Activated B cell treated with CpG ODN at 0.5 μM for 24 hours (primary cell): Measurements from ENCODE around the gene PRKAG2. TPM values are rescaled to one million over a fixed set of nuclear protein-coding genes. Genes with fewer than 3 reads are reported as not detected.

ENCODE experiments used
- ATAC-seq: fragments of 200-7000 bp; cut with Tn5 transposase; one replicate; pipeline ENCODE4 v1.10.0; 2021; ENCODE audit warnings: low read depth, mild to moderate bottlenecking, moderate library complexity
- CTCF ChIA-PET: fragments of 350-600 bp; sonication (Branson Sonifier 250); formaldehyde crosslinking; loops from one replicate; lab custom pipeline; 2021; ENCODE audit warnings: antibody characterized with exemption; lab: Charles Lee
- POLR2A ChIA-PET: fragments of 350-600 bp; sonication (Branson Sonifier 250); formaldehyde crosslinking; loops from one replicate; lab custom pipeline; 2021; ENCODE audit warnings: antibody characterized with exemption; lab: Charles Lee
- DNase-seq: peaks from one replicate; pipeline ENCODE4 v3.0.0; 2022
- H3K27ac Mint-ChIP-seq: one replicate; pipeline ENCODE4 v1.8.0; 2020; ENCODE audit warnings: mixed read lengths
- H3K27me3 Mint-ChIP-seq: one replicate; pipeline ENCODE4 v1.8.0; 2021; ENCODE audit warnings: mixed read lengths
- H3K36me3 Mint-ChIP-seq: one replicate; pipeline ENCODE4 v1.8.0; 2021; ENCODE audit warnings: low read depth, mixed read lengths
- H3K4me1 Mint-ChIP-seq: one replicate; pipeline ENCODE4 v1.8.0; 2021; ENCODE audit warnings: mixed read lengths
- H3K4me3 Mint-ChIP-seq: one replicate; pipeline ENCODE4 v1.8.0; 2020; ENCODE audit warnings: mild to moderate bottlenecking, mixed read lengths
- H3K9me3 Mint-ChIP-seq: one replicate; pipeline ENCODE4 v1.8.0; 2020; ENCODE audit warnings: mixed read lengths
- CTCF ChIP-seq: fragments of 200-600 bp; IDR thresholded peaks from one replicate; pipeline ENCODE4 v1.8.0; 2022; ENCODE audit warnings: antibody characterized with exemption, mild to moderate bottlenecking
- intact Hi-C: fragments of 100-400 bp; cut with micrococcal nuclease; formaldehyde crosslinking; loops from one replicate; pipeline ENCODE4 v1.15.1; 2024
- total RNA-seq: library from RNA; stranded (reverse); gene quantifications from 2 replicates; pipeline ENCODE4 v1.2.3, GENCODE V29; 2022

Gene PRKAG2
- total RNA-seq, 1 donor from 2014 or later, result 19.7 TPM

- Mint-ChIP-seq H3K4me3 (no peak overlapping the region), H3K27ac (no peak overlapping the region), H3K4me1 (peaks cover 11% of the 10 kb centered on the region), H3K36me3 (peaks cover 23% of the 10 kb centered on the region), H3K9me3 (no peaks in the 10 kb centered on the region), H3K27me3 (no peaks in the 10 kb centered on the region)
- ChIA-PET POLR2A (no interaction called here), CTCF (interaction anchor here (1.8 to 3.0 kb wide), 2 partner anchors 130 to 133 kb away, joined by 4 to 20 read pairs; no protein-coding TSS in a partner anchor)
- intact Hi-C loops, result loop anchor here (1.0 kb wide), 2 partner anchors 79 to 133 kb away; no protein-coding TSS in a partner anchor
- ATAC-seq, result peak; percentile 50
- no peak for TF ChIP-seq CTCF
- no peak for DNase-seq
These were observed 250.3 kb downstream of the PRKAG2 start for GRCh38 chr7:151626422-151627115.

GRCh38 chr7:151625606-151626005 is 251.3 kb downstream of the PRKAG2 start:
- intact Hi-C loops, result loop anchor here (1.0 kb wide), 2 partner anchors 80 to 134 kb away; no protein-coding TSS in a partner anchor
- Mint-ChIP-seq H3K4me1 (peaks cover 4% of the 10 kb centered on the region), H3K9me3 (no peaks in the 10 kb centered on the region), H3K27ac (no peak overlapping the region), H3K4me3 (no peak overlapping the region), H3K27me3 (no peaks in the 10 kb centered on the region), H3K36me3 (peaks cover 24% of the 10 kb centered on the region)
- CTCF ChIA-PET, result interaction anchor here (1.8 to 3.0 kb wide), 2 partner anchors 131 to 134 kb away, joined by 4 to 20 read pairs; no protein-coding TSS in a partner anchor
- TF ChIP-seq CTCF, result no peak
- DNase-seq (no peak), ATAC-seq (no peak)
- POLR2A ChIA-PET, result no interaction called here

GRCh38 chr7:151624246-151624928 is 252.5 kb downstream of the PRKAG2 start:
- intact Hi-C loops, result no loop called here
- no peak for TF ChIP-seq CTCF
- Mint-ChIP-seq H3K27ac (no peak overlapping the region), H3K4me3 (no peak overlapping the region), H3K9me3 (no peaks in the 10 kb centered on the region), H3K27me3 (no peaks in the 10 kb centered on the region), H3K4me1 (peaks cover 4% of the 10 kb centered on the region), H3K36me3 (peaks cover 28% of the 10 kb centered on the region)
- ChIA-PET POLR2A (no interaction called here), CTCF (interaction anchor here (0.6 to 3.0 kb wide), 3 partner anchors 54 to 135 kb away, joined by 3 to 20 read pairs (median 3); no protein-coding TSS in a partner anchor)
- DNase-seq (no peak), ATAC-seq (no peak)

- peaks cover 28% of the 10 kb centered on the region for H3K36me3 Mint-ChIP-seq
- H3K9me3 Mint-ChIP-seq, result no peaks in the 10 kb centered on the region
- DNase-seq, result no peak
- POLR2A ChIA-PET, result no interaction called here
- ATAC-seq, result no peak
- H3K27ac Mint-ChIP-seq, result no peak overlapping the region
- no peak for TF ChIP-seq CTCF
- intact Hi-C loops, result no loop called here
- no peaks in the 10 kb centered on the region for H3K27me3 Mint-ChIP-seq
- H3K4me1 Mint-ChIP-seq, result peaks cover 4% of the 10 kb centered on the region
- H3K4me3 Mint-ChIP-seq, result no peak overlapping the region
- CTCF ChIA-PET, result interaction anchor here (1.0 kb wide), 1 partner anchor 9 kb away, joined by 3 read pairs; no protein-coding TSS in a partner anchor
These were observed 253.1 kb downstream of the PRKAG2 start for GRCh38 chr7:151623766-151624165.

- H3K4me1 Mint-ChIP-seq, result peaks cover 4% of the 10 kb centered on the region
- no peak for ATAC-seq
- intact Hi-C loops, result no loop called here
- DNase-seq, result no peak
- no peak overlapping the region for H3K27ac Mint-ChIP-seq
- H3K9me3 Mint-ChIP-seq, result no peaks in the 10 kb centered on the region
- H3K36me3 Mint-ChIP-seq, result peaks cover 28% of the 10 kb centered on the region
- no peaks in the 10 kb centered on the region for H3K27me3 Mint-ChIP-seq
- POLR2A ChIA-PET, result no interaction called here
- CTCF ChIA-PET, result no interaction called here
- TF ChIP-seq CTCF, result no peak
- H3K4me3 Mint-ChIP-seq, result no peak overlapping the region
These were observed 255.0 kb downstream of the PRKAG2 start for GRCh38 chr7:151621961-151622360.
